Adrenal gland (tissue), 5 donors: ENCODE measurements around the gene ATP11B.

ENCODE experiments used
- CTCF ChIP-seq, 6 experiments: fragments of 450-650 bp in 4 of 6; fragments of 200-600 bp in 2 of 6; sonication (generic) in 1 of 6; IDR thresholded peaks; 1 replicate in 5 of 6; 2 replicates in 1 of 6; pipeline versions ENCODE4 v1.5.1 to v1.8.0; 2016 to 2021; ENCODE audit warnings: antibody characterized with exemption in 6 of 6, mild to moderate bottlenecking in 2 of 6, moderate library complexity in 1 of 6
- POLR2A ChIP-seq, 2 donors: fragments of 450-650 bp; IDR thresholded peaks; one replicate each; pipeline ENCODE4 v1.6.1; 2017; ENCODE audit warnings: antibody characterized with exemption in 2 of 2, mild to moderate bottlenecking in 2 of 2, moderate library complexity in 1 of 2
- donor health status: DM: no; HTN: no; CAD: no.

DNA sequence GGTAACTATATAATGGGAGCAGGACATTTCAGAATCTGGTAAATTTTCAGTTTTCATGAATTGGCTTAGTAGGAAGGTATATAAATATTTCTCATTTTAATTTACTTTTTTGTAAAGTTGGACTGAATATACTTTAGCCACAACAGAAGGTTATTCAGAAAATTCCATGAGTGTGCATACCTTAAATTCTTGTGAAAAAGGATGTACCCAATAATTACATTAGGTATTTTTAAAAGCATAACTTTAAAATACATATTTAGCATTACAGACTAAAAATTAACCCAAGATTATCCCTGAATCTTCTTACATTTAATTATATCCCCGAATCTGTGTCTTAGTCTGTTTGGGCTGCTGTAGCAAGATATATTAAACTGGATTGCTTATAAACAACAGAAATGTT, 24.9 kb upstream of the ATP11B start:
- TF ChIP-seq CTCF (IDR thresholded peaks at IDR 0.05) (no peak), POLR2A (IDR thresholded peaks at IDR 0.05) (no peak)
